GM21526 (cell line): Measurements from ENCODE around the gene FFAR3.

Source experiments
- ATAC-seq: cut with Tn5 transposase; IDR thresholded peaks from one replicate; pipeline ENCODE4 v1.9.1; 2021; ENCODE audit warnings: moderate library complexity; ENCODE audit not compliant: unreplicated experiment, low FRiP score

Gene FFAR3

GRCh38 chr19:35357867-35358573 is at the start of gene FFAR3:
FFAR3 (plus strand) TSS chr19:35358460; CDS start chr19:35358891, 431 bp downstream.
- ATAC-seq: no peak

GRCh38 chr19:35308910-35309309 is 49.4 kb upstream of the FFAR3 start:
- ATAC-seq: no peak

- no peak for ATAC-seq
Observed at GRCh38 chr19:35309481-35310279, 48.6 kb upstream of the FFAR3 start.

- no peak for ATAC-seq
Observed at GRCh38 chr19:35310331-35310730, 47.9 kb upstream of the FFAR3 start.

- ATAC-seq: no peak
Observed at GRCh38 chr19:35310811-35311465, 47.3 kb upstream of the FFAR3 start.

- ATAC-seq: no peak
Observed at GRCh38 chr19:35311901-35312665, 46.2 kb upstream of the FFAR3 start.

- ATAC-seq: no peak
Observed at GRCh38 chr19:35313587-35313986, 44.7 kb upstream of the FFAR3 start.

GRCh38 chr19:35314031-35314430 is 44.2 kb upstream of the FFAR3 start:
- no peak for ATAC-seq

- no peak for ATAC-seq
Observed at GRCh38 chr19:35314858-35315470, 43.3 kb upstream of the FFAR3 start.

GRCh38 chr19:35315883-35316282 is 42.4 kb upstream of the FFAR3 start:
- no peak for ATAC-seq

GRCh38 chr19:35316560-35316959 is 41.7 kb upstream of the FFAR3 start:
- no peak for ATAC-seq

- no peak for ATAC-seq
Observed at GRCh38 chr19:35317464-35318043, 40.7 kb upstream of the FFAR3 start.

GRCh38 chr19:35318679-35319448 is 39.4 kb upstream of the FFAR3 start:
- ATAC-seq: no peak

- ATAC-seq: no peak
Observed at GRCh38 chr19:35320065-35320713, 38.1 kb upstream of the FFAR3 start.

- ATAC-seq: no peak
Observed at GRCh38 chr19:35321291-35321690, 37.0 kb upstream of the FFAR3 start.

- no peak for ATAC-seq
Observed at GRCh38 chr19:35322014-35322413, 36.2 kb upstream of the FFAR3 start.

- ATAC-seq: no peak
Observed at GRCh38 chr19:35327642-35328041, 30.6 kb upstream of the FFAR3 start.

- ATAC-seq: no peak
Observed at GRCh38 chr19:35328851-35329285, 29.4 kb upstream of the FFAR3 start, which contains the start of gene CD22. CD22 (plus strand) TSS chr19:35329187; CDS start chr19:35332041, 2,854 bp downstream.
